ENCODE measurements around the gene RAB24.

DNA sequence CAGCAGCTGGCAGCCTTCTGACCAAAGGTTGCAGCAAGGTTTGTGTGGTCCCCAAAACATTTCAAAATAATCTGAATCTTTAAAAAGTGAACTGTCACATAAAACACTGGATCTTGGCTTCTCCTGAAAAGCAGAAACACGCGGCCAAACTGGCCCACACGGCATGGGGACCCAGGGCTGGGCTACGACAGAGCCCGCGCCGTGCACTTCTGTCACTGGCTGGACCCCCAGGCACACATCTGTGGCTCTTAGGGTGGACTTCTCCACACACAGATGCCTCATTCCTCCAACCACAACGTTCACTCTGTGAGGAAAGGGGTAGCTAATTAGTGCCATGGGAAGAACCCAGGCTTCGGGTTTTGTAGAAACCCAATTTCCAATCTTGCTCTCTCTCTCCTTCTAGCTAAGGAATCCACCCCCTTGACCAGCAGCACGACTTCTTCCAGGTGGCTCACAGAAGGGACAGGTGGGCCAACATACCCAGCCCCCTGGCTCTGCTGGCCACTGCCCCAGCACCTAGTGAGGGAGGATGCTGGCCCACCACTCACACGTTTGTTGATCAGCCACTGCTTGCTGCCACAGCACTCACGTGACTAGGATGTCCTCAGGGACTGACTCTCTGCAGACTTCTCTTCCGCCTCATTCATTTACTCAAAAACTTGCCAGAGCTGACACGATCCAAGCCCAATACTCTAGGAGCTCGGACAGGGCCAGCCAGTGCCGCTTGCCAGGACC is 30.1 kb upstream of the RAB24 start:
- TF ChIP-seq, protein P1, sequence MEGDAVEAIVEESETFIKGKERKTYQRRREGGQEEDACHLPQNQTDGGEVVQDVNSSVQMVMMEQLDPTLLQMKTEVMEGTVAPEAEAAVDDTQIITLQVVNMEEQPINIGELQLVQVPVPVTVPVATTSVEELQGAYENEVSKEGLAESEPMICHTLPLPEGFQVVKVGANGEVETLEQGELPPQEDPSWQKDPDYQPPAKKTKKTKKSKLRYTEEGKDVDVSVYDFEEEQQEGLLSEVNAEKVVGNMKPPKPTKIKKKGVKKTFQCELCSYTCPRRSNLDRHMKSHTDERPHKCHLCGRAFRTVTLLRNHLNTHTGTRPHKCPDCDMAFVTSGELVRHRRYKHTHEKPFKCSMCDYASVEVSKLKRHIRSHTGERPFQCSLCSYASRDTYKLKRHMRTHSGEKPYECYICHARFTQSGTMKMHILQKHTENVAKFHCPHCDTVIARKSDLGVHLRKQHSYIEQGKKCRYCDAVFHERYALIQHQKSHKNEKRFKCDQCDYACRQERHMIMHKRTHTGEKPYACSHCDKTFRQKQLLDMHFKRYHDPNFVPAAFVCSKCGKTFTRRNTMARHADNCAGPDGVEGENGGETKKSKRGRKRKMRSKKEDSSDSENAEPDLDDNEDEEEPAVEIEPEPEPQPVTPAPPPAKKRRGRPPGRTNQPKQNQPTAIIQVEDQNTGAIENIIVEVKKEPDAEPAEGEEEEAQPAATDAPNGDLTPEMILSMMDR (IDR thresholded peaks at IDR 0.05): no peak
- no peak for TF ChIP-seq SIN3A (IDR thresholded peaks at IDR 0.05; ENCODE audit: borderline replicate concordance, insufficient read depth, low read depth, low read length)
- no peak for TF ChIP-seq POLR2AphosphoS5 (IDR thresholded peaks at IDR 0.05; ENCODE audit: low read depth, low read length)

Measured in Panc1 (cell line).